NB4 (cell line): ENCODE measurements around the gene USP6NL.
A peak's percentile ranks its signal among the peaks of the same experiment; 100 is the strongest.

ENCODE experiments used
- MYC ChIP-seq: IDR thresholded peaks from 2 replicates; pipeline ENCODE4 v1.6.1; 2011; ENCODE audit warnings: low read depth, low read length
- POLR2A ChIP-seq: IDR thresholded peaks from 2 replicates; pipeline ENCODE4 v1.6.1; 2011; ENCODE audit warnings: mild to moderate bottlenecking; ENCODE audit not compliant: insufficient read length; ENCODE audit errors: extremely low read depth
- TF ChIP-seq, protein P1 (sequence below): IDR thresholded peaks from one replicate; pipeline ENCODE4 v1.5.1; 2012; ENCODE audit warnings: low read depth, low read length

DNA sequence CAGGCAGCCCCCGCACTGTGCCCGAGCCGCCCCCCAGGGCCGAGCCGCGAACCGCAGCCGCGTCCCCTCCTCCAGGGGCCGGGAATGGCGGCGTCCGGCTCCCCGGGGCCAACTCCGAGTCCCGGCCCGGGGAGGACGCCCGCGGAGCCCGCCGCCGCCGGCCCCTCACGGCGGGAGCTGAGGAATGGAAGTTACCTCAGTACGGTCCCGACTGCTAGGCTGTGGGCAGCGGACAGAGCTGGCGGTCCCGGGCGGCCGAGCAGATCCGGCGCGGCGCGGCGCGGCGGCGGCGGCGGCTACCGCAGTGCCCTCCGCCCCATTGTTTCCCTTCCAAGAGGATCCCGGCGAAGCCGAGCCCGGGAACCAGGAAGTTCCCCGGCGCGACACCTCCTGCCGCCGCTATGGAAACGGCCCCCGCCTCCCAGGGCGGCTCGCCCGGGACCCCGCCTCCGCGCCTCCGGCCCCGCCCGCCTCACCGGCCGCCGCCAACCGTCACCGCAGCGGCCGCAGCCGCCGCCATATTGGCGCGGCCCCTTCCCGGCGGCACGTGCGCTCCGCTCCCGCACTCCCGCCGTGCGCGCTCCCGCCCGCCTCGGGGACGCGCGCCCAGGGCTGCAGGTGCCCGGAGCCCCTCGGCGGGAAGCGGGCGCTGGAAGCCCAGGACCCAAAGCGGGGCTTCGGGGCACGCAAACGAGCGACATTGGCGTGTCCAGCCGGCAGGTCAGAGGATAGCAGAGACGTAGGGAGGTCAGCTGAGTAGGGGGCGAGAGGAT is at the start of gene USP6NL:
- TF ChIP-seq MYC (peak; percentile 74), POLR2A (peak; percentile 55)
- TF ChIP-seq, protein P1, sequence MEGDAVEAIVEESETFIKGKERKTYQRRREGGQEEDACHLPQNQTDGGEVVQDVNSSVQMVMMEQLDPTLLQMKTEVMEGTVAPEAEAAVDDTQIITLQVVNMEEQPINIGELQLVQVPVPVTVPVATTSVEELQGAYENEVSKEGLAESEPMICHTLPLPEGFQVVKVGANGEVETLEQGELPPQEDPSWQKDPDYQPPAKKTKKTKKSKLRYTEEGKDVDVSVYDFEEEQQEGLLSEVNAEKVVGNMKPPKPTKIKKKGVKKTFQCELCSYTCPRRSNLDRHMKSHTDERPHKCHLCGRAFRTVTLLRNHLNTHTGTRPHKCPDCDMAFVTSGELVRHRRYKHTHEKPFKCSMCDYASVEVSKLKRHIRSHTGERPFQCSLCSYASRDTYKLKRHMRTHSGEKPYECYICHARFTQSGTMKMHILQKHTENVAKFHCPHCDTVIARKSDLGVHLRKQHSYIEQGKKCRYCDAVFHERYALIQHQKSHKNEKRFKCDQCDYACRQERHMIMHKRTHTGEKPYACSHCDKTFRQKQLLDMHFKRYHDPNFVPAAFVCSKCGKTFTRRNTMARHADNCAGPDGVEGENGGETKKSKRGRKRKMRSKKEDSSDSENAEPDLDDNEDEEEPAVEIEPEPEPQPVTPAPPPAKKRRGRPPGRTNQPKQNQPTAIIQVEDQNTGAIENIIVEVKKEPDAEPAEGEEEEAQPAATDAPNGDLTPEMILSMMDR, result no peak
